Suppressor macrophage treated with lipopolysaccharide for 4 hours (primary cell): ENCODE results near the gene NMNAT2.

Experiments used
- DNase-seq: peaks from one replicate; pipeline ENCODE4 v3.0.0-alpha.2; 2020

The NMNAT2 gene

DNA sequence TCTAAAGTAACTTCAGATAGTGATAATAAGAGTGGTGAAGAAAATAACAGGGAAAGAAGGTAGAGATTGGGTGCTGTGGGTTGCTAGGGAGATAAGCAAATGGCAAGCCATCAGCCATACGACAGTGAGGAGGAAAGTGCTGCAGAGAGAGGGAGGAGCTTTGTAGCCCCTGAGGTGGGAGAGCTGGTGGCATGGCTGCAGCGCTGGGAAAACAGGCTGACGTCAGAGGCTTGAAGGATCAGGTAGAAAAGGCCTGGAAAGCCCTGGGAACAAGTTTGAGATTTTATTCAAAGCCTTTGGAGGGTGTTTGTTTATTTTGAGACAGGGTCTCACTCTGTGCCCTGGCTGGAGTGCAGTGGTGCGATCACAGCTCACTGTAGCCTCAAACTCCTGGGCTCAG, 109.5 kb downstream of the NMNAT2 start:
- no peak for DNase-seq

GRCh38 chr1:183306317-183307042, 111.7 kb downstream of the NMNAT2 start:
- DNase-seq = no peak

DNA sequence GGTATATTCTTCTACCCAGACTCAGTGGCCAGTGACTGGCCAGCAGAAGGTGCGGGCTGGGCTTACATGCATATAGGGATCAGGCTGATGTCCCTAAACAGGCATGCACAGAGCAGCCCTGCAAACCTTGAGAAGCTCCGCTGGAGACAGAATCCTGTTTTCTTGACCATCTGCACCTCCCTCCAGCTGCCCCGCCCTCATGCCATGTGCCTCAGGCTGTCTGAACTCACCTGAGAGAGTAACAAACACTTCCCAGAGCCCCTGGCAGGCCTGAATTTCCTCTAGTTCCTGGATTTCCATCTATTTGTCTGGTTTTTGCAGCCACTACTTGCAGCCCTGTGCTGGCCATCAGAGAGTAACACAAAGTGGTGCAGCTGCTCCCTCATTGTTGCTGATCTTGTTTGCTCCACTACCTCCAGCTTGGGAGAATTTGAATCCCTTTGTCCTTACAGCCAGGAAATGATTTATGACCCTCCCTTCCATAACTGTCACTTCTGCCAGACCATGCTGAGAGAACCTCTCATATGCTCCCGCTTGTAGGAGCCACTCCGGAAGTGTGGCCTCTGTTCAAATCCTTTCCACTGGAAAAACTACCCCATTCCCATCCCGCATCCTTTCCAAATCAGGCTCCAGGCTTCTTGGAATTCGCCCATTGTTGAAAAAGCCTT, 113.6 kb downstream of the NMNAT2 start:
- no peak for DNase-seq

GRCh38 chr1:183303901-183304300, 114.3 kb downstream of the NMNAT2 start:
- peak; percentile 59 for DNase-seq

DNA sequence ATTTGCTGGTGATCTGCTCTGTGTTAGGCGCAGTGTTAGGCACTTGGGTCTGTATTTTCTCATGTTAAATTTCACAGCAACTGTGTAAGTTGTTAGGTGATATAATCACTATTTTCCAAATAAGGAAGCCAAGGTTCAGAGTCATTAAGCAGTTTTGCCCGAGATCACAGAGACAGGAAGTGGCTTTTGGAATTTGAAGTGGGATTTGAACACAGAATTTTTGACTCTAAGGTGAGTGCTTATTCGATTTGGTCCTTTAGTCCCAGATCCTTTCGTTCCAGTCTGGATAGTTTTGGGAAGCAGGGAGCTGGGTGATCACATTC, 114.9 kb downstream of the NMNAT2 start:
- no peak for DNase-seq

DNA sequence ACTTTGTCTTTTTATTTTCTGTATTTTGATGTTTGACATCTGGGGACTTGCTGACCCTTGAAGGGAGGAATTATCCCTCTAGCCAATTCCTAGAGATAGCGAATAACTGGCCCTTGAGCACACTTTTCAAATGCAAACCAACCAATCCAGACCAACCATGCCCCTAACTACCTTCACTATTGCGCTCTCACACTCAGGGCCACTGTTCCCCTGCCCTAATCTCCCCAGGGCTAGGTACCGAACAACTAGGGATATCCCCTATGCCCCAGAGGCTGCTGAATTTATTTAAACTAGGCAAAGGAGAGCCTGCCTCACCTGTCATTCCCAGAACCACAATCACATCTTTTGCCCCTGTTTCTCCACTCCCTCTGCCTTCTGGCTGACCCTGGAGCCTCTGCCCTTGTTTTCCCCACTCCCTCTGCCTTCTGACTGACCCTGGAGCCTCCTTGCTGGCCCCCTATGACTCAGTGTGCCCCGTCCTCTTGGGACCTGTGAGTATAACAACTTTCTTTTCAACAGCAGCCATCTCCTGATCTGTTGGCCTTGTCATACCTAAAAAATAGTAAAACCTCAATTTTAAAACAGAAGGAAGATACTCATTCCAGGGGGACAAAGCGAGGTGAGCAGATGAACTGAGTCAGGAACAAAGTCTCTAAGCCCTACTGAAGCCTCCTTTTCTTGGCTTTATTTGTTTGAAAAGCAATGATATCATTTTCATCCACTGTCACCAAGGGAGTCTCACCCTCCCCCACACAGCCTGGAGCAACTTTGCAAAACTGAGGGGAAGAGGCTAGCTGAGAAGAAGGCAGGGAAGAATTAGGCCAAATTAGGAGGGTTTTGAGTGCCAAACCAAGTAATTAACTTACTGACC, 115.5 kb downstream of the NMNAT2 start:
- DNase-seq = no peak

DNA sequence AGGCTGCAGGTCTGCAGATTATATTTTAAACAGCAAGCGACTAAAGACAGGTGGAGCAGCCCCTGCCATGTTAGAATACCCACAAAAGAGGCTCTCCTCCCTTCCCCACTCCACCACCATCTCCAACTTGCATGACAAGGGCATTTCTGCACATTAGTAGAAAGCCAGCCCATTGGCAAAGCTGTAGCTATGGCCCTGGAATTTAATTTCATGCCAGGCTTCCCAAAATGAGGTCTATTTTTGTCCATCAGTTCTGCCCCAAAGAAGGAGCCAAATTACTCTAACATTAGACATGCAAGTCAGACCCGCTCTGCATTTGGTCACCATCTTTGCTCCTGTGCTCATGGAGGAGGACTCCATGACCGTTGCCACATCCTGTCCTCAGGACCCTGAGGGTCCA, 116.9 kb downstream of the NMNAT2 start:
- no peak for DNase-seq

GRCh38 chr1:183300828-183301227, 117.4 kb downstream of the NMNAT2 start:
- no peak for DNase-seq

GRCh38 chr1:183300395-183300794, 117.8 kb downstream of the NMNAT2 start:
- DNase-seq = no peak

GRCh38 chr1:183296782-183297181, 121.4 kb downstream of the NMNAT2 start:
- no peak for DNase-seq

GRCh38 chr1:183295521-183295920, 122.7 kb downstream of the NMNAT2 start:
- DNase-seq = no peak

DNA sequence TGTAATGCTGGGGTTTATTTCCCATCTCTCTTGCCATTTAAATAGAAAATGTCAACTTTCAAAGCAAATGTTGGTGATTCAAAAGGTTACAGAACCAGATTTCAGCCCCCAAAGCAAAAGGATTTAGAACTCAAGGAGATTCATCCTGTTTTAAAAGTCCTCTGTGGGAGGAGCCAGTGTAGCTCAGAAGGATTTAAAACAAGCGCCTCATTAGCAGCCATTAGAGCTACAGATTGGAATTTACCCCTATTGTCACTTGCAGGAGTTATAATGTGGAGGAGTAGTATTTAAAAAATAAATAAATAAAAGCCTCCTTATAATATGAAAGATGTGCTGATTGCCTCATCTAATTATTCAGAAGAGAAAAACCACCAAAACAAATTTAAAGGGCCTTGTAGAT, 124.3 kb downstream of the NMNAT2 start:
- DNase-seq = no peak

DNA sequence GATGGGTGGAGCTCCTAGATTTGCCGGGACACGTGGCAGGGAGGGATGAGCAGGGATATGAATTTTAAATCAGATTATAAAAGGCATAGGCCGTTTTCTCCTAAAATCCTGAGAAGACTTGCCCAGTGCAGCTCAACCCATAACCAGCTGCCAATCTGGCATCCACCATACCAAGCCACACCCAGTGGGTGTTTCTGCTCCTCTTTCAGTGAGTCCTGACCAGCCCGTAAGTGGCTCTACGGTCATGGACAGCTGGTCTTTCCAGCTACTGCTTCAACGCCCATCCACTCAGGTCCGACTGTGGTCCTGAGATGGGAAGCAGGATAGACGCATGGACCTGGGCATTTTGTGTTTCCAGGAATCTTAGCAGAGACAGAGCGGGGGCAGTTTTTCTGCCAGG, 124.9 kb downstream of the NMNAT2 start:
- no peak for DNase-seq

DNA sequence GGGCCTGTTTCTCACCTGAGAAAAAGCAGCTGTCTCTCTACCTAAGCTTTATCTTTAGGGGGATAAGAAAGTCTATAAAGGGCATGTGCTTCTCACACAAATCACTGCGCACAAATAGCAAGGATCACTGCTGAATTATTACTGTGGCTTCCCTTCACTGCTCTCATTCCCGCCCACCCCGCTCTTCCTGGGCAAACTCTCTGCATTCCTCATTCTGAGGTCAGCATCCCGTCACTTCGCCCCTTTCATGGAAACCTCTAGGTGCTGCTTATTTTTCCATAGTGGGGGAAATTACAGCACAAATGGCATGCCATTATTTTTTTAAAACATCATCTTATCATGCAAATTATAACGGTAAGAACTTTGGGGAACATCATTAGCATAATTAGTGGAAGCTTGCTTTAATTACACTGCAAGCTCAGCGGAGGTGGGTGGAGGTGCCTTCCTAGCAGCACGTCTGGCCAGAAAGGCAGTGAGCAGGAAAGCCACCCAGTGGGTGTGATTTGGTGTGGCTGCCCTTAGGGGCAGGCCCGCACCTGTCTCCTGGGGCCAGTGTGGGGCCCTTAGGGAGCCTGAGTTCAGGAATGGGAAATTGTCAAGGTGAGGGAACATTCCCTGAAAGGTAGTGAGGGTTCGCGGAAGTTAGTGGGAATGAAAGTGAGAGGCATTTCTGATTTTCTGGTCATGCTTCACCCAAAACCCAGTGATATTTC, 126.2 kb downstream of the NMNAT2 start:
- no peak for DNase-seq

DNA sequence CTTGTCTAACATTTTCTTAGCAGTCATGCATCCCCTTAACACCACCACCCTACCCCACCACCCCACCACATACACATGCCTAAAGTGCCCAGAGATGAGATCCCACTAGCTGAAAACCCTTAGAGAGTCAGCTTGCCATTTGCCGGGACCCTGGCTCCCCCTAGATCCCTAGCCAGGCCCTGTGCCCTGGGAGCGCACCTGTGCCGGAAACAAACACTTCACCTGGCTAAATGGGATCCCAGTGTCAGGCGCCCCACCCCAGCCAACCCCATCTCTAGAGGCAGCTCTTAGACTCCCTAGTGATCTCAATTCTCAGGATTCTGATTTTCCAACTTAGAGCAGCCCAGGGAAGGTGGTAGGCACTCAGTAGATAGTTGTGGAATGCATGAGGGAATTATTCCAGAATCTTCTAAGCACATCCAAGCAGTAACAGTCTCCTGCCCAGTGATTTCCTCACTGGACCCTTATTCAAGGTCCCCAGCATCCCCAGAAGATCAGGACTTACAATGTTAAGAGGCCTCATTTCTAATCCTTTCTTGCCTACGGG, 126.9 kb downstream of the NMNAT2 start:
- DNase-seq = no peak

DNA sequence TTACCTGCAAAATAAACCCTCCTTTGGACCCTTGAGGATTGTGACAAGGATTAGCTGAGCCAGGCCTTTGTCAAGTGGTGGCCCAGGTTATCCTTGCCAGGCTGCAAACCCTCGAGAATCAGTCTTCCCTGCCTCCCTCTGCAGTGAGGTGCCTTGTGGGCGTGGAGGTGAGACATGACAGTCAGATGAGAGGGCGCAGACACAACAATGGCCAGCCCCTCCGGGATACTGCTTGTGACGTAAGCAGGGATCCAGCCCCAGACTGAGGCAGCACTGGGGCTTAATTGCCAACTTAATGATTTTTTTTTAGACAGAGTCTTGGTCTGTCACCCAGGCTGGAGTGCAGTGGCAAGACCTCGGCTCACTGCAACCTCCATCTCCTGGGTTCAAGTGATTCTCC, 127.6 kb downstream of the NMNAT2 start:
- no peak for DNase-seq

GRCh38 chr1:183289051-183289496, 129.1 kb downstream of the NMNAT2 start:
- no peak for DNase-seq

- DNase-seq = no peak
Observed at GRCh38 chr1:183288583-183288982, 129.6 kb downstream of the NMNAT2 start.

- no peak for DNase-seq
Observed at GRCh38 chr1:183287191-183287675, 130.9 kb downstream of the NMNAT2 start.

GRCh38 chr1:183285746-183286145, 132.4 kb downstream of the NMNAT2 start:
- DNase-seq = no peak

DNA sequence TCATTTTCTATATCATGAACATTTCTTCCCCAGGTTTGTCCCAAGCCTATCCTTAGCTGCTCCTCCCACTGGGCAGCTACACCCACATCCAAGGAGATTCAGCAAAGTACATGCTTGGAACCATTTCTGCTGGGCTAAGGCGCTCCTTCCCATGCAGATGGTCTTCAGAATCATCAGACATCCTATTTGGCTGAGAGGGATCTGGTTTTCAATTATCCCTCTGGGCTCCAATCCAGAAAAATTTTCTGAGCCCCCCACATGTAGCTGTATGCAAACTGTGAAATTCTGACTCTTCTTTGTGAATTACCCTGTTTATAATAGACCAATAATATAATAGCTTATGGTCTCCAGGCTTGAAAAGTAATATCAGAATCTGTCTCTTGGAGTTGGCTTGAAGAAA, 132.9 kb downstream of the NMNAT2 start:
- no peak for DNase-seq

GRCh38 chr1:183284086-183284485, 134.1 kb downstream of the NMNAT2 start:
- no peak for DNase-seq

DNA sequence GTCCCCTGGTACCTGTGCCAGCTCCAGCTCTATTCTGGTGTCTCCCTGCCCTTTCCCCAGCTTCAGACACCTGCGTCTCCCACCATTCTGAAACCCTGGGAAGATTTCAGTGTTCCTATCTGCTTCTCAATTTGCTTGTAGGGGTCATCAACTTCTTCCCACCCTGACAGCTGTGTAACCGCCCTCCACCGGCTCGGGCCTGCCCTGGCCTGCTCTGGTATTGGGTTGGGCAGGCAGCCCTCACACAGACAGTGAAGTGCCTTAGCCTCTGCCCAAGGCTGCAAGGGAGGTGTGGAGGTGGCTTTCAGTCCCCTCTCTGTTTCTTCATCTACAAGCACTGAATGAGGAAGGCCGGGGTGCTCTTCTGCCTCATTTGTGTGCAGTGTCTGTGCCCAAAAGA, 134.9 kb downstream of the NMNAT2 start:
- no peak for DNase-seq
